HTR-8/SVneo (cell line): ENCODE measurements around the gene MYO7A.
A peak's percentile ranks its signal among the peaks of the same experiment; 100 is the strongest.

Experiments
- DNase-seq: peaks from one replicate; pipeline ENCODE4 v3.0.0; 2011; ENCODE audit warnings: low spot score, mixed read lengths; ENCODE audit not compliant: insufficient read length
- FAIRE-seq: peaks from 2 replicates; lab custom pipeline; 2011; peaks lifted over from hg19 to GRCh38; lab: Jason Lieb, UNC

The MYO7A gene

DNA sequence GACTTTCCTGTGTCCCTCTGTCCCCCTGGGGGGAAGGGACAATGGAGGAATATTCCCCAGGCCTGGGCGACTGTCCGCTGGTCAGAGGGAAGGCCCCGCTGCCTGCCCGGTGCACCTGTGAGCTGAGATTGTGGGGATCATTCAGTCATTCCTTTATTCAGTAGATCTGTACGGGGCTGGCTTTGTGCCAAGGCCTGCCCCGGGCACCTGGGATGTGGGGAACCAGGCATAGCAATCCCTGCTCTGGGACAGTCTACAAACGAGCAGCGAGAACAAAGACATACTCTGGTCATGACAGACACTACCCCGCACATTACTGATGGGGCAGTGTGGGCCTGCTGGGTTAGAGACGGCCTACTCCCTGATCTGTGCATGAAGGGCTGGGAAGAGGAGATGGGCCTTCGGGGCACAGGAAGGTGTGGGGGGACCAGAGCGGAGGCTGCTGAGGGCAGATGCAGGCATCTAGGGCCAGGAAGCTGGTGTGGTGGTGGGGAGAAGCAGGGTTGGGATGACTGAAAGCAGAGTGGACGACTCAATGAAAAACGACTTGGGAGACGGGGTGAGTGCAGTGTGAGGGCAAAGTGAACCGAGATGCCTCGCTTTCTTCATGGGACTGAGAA, 1.8 kb upstream of the MYO7A start:
- DNase-seq = no peak
- FAIRE-seq = peak; percentile 70

- DNase-seq (no peak), FAIRE-seq (no peak)
Measured at GRCh38 chr11:77126861-77127234, 1.2 kb upstream of the MYO7A start.

DNA sequence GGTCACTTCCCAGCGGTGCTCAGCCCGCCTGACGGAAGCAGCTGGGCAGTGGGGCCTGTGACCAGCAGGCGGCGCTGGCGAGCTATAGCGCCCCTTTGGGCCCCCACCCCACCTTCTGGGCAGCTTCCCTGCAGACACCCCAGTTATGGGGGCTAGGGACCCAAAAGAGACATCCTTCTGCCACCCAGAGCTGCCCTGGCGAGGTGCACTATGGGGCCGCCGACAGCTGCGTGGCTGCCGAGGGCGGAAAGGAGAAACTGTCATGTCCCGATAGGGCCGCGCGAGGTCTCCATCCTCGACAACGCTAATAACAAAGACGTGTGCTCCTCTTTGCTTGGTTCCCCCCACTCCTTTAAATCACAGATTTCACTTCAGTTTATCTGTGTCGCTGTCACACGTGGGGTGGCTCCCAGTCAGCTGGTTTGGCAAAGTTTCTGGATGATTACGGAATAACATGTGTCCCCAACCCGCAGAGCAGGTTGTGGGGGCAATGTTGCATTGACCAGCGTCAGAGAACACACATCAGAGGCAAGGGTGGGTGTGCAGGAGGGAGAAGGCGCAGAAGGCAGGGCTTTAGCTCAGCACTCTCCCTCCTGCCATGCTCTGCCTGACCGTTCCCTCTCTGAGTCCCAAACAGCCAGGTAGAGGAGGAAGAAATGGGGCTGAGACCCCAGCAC, 673 bp upstream of the MYO7A start:
- FAIRE-seq (peak; percentile 94), DNase-seq (peak; percentile 75)

DNA sequence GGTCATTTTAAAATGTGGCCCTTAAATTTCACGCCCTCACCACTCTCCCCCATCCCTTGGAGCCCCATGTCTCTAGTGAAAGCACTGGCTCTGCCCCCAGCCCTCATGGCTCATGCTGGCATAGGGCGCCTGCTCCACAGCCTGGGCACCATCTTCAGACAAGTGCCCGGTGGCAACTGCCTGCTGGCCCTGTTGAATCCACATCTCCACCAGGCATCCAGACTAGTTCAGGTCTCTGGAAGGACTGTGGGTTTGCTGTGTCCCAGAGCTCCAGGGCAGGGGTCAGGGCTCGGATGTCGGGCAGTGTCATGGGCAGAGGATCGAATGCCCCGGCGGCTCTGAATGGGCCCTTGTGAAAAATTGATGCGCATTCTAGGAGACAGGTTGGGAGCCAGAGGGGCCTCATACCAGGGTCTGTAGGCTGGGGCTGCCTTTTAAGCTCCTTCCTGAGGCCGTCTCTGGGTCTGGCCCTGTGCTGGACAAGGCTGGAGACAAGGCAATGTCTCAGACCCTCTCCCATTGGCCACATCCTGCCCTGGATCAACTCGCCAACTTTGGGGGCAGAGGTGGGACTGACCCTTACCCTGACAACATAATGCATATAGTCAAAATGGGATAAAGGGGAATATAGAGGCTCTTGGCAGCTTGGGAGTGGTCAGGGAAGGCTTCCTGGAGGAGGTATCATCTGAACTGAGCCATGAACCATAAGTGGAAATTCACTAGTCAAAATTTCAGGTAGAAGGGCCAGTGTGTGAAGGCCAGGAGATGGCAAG, 1.2 kb downstream of the MYO7A start:
- DNase-seq = no peak
- peak; percentile 20 for FAIRE-seq

DNA sequence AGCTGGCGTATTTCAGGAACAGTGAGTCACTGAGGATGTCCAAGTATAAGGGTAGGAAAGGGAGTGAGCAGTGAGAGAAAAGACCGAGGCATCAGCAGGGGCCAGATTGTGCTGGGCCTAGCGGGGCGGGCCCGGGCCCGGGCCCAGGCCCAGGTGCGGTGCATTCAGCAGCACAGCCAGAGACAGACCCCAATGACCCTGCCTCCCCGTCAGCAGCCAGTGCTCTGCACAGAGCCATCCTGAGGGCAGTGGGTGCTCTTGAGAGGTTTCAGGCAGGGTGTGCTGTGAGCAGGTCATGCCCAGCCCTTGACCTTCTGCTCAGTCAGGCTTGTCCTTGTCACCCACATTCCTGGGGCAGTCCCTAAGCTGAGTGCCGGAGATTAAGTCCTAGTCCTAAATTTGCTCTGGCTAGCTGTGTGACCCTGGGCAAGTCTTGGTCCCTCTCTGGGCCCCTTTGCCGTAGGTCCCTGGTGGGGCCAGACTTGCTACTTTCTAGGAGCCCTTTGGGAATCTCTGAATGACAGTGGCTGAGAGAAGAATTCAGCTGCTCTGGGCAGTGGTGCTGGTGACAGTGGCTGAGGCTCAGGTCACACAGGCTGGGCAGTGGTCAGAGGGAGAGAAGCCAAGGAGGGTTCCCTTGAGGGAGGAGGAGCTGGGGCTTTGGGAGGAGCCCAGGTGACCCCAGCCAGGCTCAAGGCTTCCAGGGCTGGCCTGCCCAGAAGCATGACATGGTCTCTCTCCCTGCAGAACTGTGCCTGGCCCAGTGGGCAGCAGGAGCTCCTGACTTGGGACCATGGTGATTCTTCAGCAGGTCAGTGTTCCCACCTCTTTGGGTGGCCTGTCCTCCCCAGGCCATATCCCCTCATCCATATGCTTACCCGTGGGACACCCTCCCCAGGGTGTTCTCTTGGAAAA, 2.1 kb downstream of the MYO7A start:
- DNase-seq (no peak), FAIRE-seq (no peak)

GRCh38 chr11:77130763-77131513, 2.9 kb downstream of the MYO7A start:
- FAIRE-seq (peak; percentile 57), DNase-seq (peak; percentile 88)

GRCh38 chr11:77131560-77131959, 3.5 kb downstream of the MYO7A start:
- FAIRE-seq (no peak), DNase-seq (no peak)

DNA sequence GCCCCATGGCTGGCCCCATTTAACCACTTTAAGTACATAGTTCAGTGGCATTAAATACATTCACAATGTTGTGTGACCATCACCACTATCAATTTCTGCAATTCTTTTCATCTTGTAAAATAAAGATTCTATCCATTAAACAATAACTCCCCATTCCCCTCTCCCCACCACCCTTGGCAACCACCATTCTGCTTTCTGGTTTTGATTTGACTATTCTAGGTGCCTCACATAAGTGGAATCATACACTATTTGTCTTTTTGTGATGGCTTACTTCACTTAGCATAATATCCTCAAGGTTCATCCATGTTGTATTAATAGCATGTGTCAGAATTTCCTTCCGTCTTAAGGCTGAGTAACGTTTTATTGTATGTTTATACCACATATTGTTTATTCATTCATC, 7.0 kb downstream of the MYO7A start:
- no peak for DNase-seq
- no peak for FAIRE-seq

DNA sequence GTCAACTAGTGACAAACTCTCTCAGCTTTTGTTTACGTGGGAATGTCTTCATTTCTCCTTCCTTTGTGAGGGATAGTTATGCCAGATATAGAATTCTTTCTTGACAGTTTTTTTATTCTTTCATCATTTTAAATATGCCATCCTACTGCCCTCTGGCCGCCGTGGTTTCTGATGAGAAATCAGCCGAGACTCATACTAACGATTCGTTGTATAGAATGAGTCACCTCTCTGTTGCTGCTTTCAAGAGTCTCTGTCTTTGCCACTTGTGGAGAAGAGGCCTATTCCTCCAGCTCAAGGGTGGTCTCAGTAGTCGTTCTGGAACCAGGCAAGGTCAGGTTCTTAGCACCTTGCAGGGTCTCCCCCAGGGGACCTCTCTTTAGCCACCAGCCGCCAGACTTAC, 8.0 kb downstream of the MYO7A start:
- DNase-seq = peak; percentile 53
- FAIRE-seq = peak; percentile 13

GRCh38 chr11:77136784-77137420, 8.9 kb downstream of the MYO7A start:
- DNase-seq = no peak
- no peak for FAIRE-seq

GRCh38 chr11:77137421-77137820, 9.4 kb downstream of the MYO7A start:
- FAIRE-seq (no peak), DNase-seq (no peak)

DNA sequence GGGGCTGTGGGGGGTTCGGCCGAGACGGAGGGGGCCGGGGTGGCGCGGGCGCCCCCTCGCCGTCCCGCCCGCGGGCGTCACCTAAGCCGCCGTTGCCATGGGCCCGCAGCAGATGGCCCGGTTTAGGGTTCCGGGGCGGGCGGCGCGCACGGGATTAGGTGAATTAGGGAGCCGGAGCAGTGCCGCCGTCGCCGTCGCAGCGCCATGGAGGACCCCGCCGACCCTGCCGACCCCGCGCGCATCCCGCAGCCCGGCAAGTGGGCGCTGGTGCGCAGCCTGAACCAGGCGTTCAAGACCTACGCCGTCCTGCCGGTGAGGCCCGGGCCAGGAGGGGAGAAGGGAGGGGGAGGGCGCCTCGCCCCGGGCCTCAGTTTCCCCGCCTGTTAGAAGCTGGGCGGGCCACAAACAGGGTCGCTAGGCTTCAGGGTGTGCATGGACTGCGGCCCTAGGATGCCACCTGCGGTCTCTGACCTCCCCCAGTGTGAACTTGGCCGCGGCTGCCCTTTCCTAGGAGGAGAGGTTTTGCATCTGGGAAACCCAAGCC, 10.1 kb downstream of the MYO7A start:
- no peak for DNase-seq
- no peak for FAIRE-seq

DNA sequence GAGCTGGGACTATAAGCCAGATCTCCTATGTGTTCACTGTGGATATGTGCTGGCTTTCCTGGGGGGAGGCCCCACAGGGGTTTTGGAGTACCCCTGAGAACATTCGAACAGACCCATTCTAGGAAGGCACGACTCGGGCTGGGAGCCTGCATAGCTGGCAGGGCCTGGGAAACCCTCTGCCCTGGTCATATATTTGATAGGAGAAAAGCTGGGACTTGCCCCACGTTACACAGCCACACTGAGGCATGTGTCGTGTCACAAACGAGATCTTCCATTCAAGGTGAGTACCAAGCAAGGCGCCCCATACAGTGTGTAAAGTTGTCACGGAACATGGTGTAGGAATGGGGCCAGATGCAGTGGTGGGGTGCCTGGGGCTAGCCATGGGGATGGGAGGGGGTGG, 11.2 kb downstream of the MYO7A start:
- DNase-seq (no peak), FAIRE-seq (peak; percentile 83)

GRCh38 chr11:77140231-77140851, 12.3 kb downstream of the MYO7A start:
- peak; percentile 62 for FAIRE-seq
- DNase-seq = peak; percentile 56

DNA sequence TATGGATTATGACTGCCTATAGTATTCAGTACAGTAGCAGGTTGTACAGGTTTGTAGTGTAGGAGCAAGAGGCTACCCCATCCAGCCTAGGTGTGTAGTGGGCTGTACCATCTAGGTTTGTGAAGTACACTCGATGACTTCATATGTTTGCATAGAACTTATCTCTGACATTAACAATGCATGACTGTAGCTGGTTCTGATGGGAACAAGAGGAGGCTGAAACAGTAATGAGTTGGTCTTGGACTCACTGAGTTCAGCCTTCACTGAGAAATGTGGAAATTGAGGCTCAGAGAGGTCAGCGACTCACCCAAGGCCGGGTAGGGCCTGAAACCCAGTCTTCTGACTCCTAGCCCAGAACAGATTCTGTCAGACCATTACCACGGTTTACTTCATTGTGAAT, 13.0 kb downstream of the MYO7A start:
- FAIRE-seq = peak; percentile 87
- DNase-seq = no peak

GRCh38 chr11:77141475-77141874, 13.4 kb downstream of the MYO7A start:
- no peak for DNase-seq
- FAIRE-seq = no peak

DNA sequence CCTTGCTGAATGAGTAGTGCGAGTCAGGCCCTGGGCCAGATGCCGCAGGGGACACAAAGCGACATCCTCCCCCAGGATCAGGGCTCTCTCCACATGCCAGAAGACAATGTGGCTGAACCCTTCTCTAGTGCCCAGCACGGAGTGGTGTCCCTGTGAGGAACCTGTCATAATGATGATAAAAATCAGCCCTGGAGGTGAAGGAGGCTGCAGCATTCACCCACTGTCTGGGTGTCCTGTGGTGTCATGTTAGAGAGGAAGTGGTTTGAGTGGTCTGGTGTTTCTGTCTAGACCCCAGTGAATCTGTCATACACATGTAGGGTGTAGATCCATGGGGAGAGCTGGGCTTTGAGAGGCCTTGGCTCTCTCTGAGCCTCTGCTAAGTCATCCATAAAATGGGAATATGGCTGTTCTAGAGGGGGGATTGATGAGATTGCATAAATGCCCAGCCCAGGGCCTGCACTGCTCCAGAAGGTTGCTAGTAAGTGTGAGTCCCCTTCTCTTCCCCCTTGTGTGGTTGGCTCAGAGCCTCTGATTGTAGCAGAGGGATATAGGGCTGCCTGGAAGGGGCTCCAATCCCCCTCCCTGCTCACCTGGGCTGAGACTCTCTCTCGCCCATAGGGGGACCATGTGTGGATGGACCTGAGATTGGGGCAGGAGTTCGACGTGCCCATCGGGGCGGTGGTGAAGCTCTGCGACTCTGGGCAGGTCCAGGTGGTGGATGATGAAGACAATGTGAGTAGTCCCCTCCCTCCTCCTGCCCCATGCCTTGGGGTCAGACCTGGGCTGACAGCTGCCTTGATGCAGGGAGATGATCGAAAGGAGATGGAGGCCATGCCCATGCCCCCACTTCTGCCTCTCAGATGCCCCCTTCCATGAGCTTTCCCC, 14.3 kb downstream of the MYO7A start:
- FAIRE-seq (peak; percentile 38), DNase-seq (no peak)
